ENCODE data around the gene CCDC87.

The CCDC87 gene

GRCh38 chr11:66557733-66558326 lies 35.0 kb downstream of the CCDC87 start:
- no peak overlapping the region for H3K4me3 ChIP-seq (ENCODE audit: insufficient read depth, low read length, poor library complexity, severe bottlenecking)

GRCh38 chr11:66556086-66556485 lies 36.8 kb downstream of the CCDC87 start:
- Histone ChIP-seq H3K27ac (ENCODE audit: low read depth, low read length) (no peak overlapping the region), H4K20me1 (ENCODE audit: low read depth, low read length) (no peaks in the 10 kb centered on the region), H3K79me2 (ENCODE audit: insufficient read depth, low read length) (no peaks in the 10 kb centered on the region), H3K36me3 (ENCODE audit: low read length) (no peaks in the 10 kb centered on the region), H2AFZ (ENCODE audit: low read depth, low read length, severe bottlenecking) (no peak overlapping the region), H3K4me3 (ENCODE audit: insufficient read depth, low read length, poor library complexity, severe bottlenecking) (no peak overlapping the region), H3K27me3 (ENCODE audit: low read length) (no peaks in the 10 kb centered on the region), H3K9me3 (ENCODE audit: insufficient read depth, low read length) (no peaks in the 10 kb centered on the region), H3K9me2 (replicated peaks; ENCODE audit: insufficient read depth, low read length) (no peaks in the 10 kb centered on the region), H3K4me2 (ENCODE audit: low read depth, low read length, poor library complexity, severe bottlenecking) (no peak overlapping the region), H3F3A (ENCODE audit: insufficient read depth) (no peaks in the 10 kb centered on the region), H3K9ac (ENCODE audit: low read length) (no peak overlapping the region)
- TF ChIP-seq, protein P1, sequence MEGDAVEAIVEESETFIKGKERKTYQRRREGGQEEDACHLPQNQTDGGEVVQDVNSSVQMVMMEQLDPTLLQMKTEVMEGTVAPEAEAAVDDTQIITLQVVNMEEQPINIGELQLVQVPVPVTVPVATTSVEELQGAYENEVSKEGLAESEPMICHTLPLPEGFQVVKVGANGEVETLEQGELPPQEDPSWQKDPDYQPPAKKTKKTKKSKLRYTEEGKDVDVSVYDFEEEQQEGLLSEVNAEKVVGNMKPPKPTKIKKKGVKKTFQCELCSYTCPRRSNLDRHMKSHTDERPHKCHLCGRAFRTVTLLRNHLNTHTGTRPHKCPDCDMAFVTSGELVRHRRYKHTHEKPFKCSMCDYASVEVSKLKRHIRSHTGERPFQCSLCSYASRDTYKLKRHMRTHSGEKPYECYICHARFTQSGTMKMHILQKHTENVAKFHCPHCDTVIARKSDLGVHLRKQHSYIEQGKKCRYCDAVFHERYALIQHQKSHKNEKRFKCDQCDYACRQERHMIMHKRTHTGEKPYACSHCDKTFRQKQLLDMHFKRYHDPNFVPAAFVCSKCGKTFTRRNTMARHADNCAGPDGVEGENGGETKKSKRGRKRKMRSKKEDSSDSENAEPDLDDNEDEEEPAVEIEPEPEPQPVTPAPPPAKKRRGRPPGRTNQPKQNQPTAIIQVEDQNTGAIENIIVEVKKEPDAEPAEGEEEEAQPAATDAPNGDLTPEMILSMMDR (IDR thresholded peaks at IDR 0.05; ENCODE audit: insufficient read depth, low read length, poor library complexity, severe bottlenecking), result no peak
- TF ChIP-seq EZH2phosphoT487 (conservative IDR thresholded peaks at IDR 0.05; ENCODE audit: low read length), result no peak

More at GRCh38 chr11:66557733-66558326, 35.0 kb downstream of the CCDC87 start:
- Histone ChIP-seq H3K9me3 (ENCODE audit: insufficient read depth, low read length) (no peaks in the 10 kb centered on the region), H3K9ac (ENCODE audit: low read length) (no peak overlapping the region), H2AFZ (ENCODE audit: low read depth, low read length, severe bottlenecking) (no peak overlapping the region), H3K27ac (ENCODE audit: low read depth, low read length) (no peak overlapping the region), H3K79me2 (ENCODE audit: insufficient read depth, low read length) (no peaks in the 10 kb centered on the region), H3K4me2 (ENCODE audit: low read depth, low read length, poor library complexity, severe bottlenecking) (no peak overlapping the region), H3K36me3 (ENCODE audit: low read length) (no peaks in the 10 kb centered on the region), H3F3A (ENCODE audit: insufficient read depth) (no peaks in the 10 kb centered on the region), H3K27me3 (ENCODE audit: low read length) (no peaks in the 10 kb centered on the region), H3K9me2 (replicated peaks; ENCODE audit: insufficient read depth, low read length) (no peaks in the 10 kb centered on the region), H4K20me1 (ENCODE audit: low read depth, low read length) (no peaks in the 10 kb centered on the region)
- TF ChIP-seq EZH2phosphoT487 (conservative IDR thresholded peaks at IDR 0.05; ENCODE audit: low read length), result no peak
- TF ChIP-seq, protein P1 (IDR thresholded peaks at IDR 0.05; ENCODE audit: insufficient read depth, low read length, poor library complexity, severe bottlenecking), result no peak

GRCh38 chr11:66555416-66555815 lies 37.4 kb downstream of the CCDC87 start:
- no peaks in the 10 kb centered on the region for H3K36me3 ChIP-seq (ENCODE audit: low read length)
- no peaks in the 10 kb centered on the region for H3K9me3 ChIP-seq (ENCODE audit: insufficient read depth, low read length)
- H3K9ac ChIP-seq (ENCODE audit: low read length), result no peak overlapping the region
- TF ChIP-seq, protein P1 (IDR thresholded peaks at IDR 0.05; ENCODE audit: insufficient read depth, low read length, poor library complexity, severe bottlenecking), result no peak
- TF ChIP-seq EZH2phosphoT487 (conservative IDR thresholded peaks at IDR 0.05; ENCODE audit: low read length), result no peak
- no peaks in the 10 kb centered on the region for H3F3A ChIP-seq (ENCODE audit: insufficient read depth)
- H3K27me3 ChIP-seq (ENCODE audit: low read length), result no peaks in the 10 kb centered on the region
- H3K4me2 ChIP-seq (ENCODE audit: low read depth, low read length, poor library complexity, severe bottlenecking), result no peak overlapping the region
- no peaks in the 10 kb centered on the region for H4K20me1 ChIP-seq (ENCODE audit: low read depth, low read length)
- H2AFZ ChIP-seq (ENCODE audit: low read depth, low read length, severe bottlenecking), result no peak overlapping the region
- H3K4me3 ChIP-seq (ENCODE audit: insufficient read depth, low read length, poor library complexity, severe bottlenecking), result no peak overlapping the region
- H3K27ac ChIP-seq (ENCODE audit: low read depth, low read length), result no peak overlapping the region
- no peaks in the 10 kb centered on the region for H3K79me2 ChIP-seq (ENCODE audit: insufficient read depth, low read length)
- no peaks in the 10 kb centered on the region for H3K9me2 ChIP-seq (replicated peaks; ENCODE audit: insufficient read depth, low read length)
